K562 (cell line): ENCODE data around the gene PLPPR4. TPM values are rescaled to one million over a fixed set of nuclear protein-coding genes. Genes with fewer than 3 reads are reported as not detected.

Experiments used
- DIDO1 ChIP-seq: fragments of 450-650 bp; IDR thresholded peaks from 2 replicates; pipeline ENCODE4 v1.6.1; 2016; ENCODE audit warnings: low read depth, missing biosample characterization, missing genetic modification characterization
- DLX4 ChIP-seq: fragments of 250-450 bp; sonication (Bioruptor Pico); IDR thresholded peaks from 2 replicates; pipeline ENCODE4 v1.6.1; 2021; ENCODE audit warnings: mild to moderate bottlenecking
- GATAD2B ChIP-seq: fragments of 450-650 bp; IDR thresholded peaks from 2 replicates; pipeline ENCODE4 v1.6.1; 2017; ENCODE audit warnings: mild to moderate bottlenecking, borderline replicate concordance
- GTF2A2 ChIP-seq: IDR thresholded peaks from 2 replicates; pipeline ENCODE4 v1.6.1; 2016; ENCODE audit warnings: mild to moderate bottlenecking, missing genetic modification characterization, missing compliant biosample characterization
- HEY1 ChIP-seq: fragments of 250-450 bp; sonication (Bioruptor Pico); IDR thresholded peaks from 2 replicates; pipeline ENCODE4 v1.5.0; 2020; ENCODE audit warnings: mild to moderate bottlenecking, moderate library complexity, borderline replicate concordance
- NFE2L1 ChIP-seq: fragments of 450-650 bp; IDR thresholded peaks from 2 replicates; pipeline ENCODE4 v1.6.1; 2016; ENCODE audit warnings: missing genetic modification characterization, low read depth, mild to moderate bottlenecking, missing compliant biosample characterization, moderate library complexity, borderline replicate concordance
- PKNOX1 ChIP-seq: fragments of 450-650 bp; IDR thresholded peaks from 2 replicates; pipeline ENCODE4 v1.6.1; 2016
- POU5F1 ChIP-seq: fragments of 150-350 bp; IDR thresholded peaks from 2 replicates; pipeline ENCODE4 v1.6.1; 2014; ENCODE audit warnings: borderline replicate concordance, low read length, low read depth, mild to moderate bottlenecking; ENCODE audit not compliant: partially characterized antibody
- PTBP1 ChIP-seq: fragments of 200-400 bp; formaldehyde crosslinking; IDR thresholded peaks from 2 replicates; pipeline ENCODE4 v1.6.1; 2017; ENCODE audit warnings: low read depth, low read length
- XRCC3 ChIP-seq: fragments of 450-650 bp; IDR thresholded peaks from 2 replicates; pipeline ENCODE4 v1.6.1; 2017; ENCODE audit warnings: mild to moderate bottlenecking, moderate library complexity
- YY1 ChIP-seq, 3 experiments: IDR thresholded peaks; 2 replicates each; pipeline ENCODE4 v1.6.1; 2011; ENCODE audit warnings: low read length in 2 of 3, mild to moderate bottlenecking in 2 of 3, moderate library complexity in 2 of 3, borderline replicate concordance in 1 of 3, control low read depth in 1 of 3, low read depth in 1 of 3; ENCODE audit not compliant: insufficient read depth in 3 of 3, insufficient replicate concordance in 2 of 3, control insufficient read depth in 1 of 3, insufficient read length in 1 of 3; ENCODE audit errors: extremely low read depth in 1 of 3
- ZNF347 ChIP-seq: fragments of 450-650 bp; formaldehyde crosslinking; IDR thresholded peaks from 2 replicates; pipeline ENCODE4 v1.4.0; 2020; ENCODE audit warnings: low read depth, mild to moderate bottlenecking, moderate library complexity
- ZNF449 ChIP-seq: fragments of 250-450 bp; sonication (Bioruptor Pico); IDR thresholded peaks from 2 replicates; pipeline ENCODE4 v1.8.0; 2022; ENCODE audit warnings: moderate library complexity, mild to moderate bottlenecking, inconsistent platforms
- polyA plus RNA-seq, 8 experiments: library from polyadenylated mRNA; depleted of rRNA in 4 of 8; stranded (reverse) in 5 of 8; unstranded in 3 of 8; fragments of >200 nt; fragmentation: Nextera tagmentation in 2 of 8; fragmentation: Illumina TruSeq in 1 of 8; extraction: Ambion mirVana in 2 of 8; extraction: Trizol in 1 of 8; gene quantifications; 2 replicates each; pipeline versions ENCODE4 v1.2.1 to v1.2.3, GENCODE V29; 2011 to 2014; ENCODE audit warnings: inconsistent platforms in 1 of 8, missing spikeins in 1 of 8
- total RNA-seq, 7 experiments: library from RNA; depleted of rRNA in 6 of 7; stranded (reverse); fragments of >200 nt in 6 of 7; fragmentation: Illumina TruSeq in 2 of 7; extraction: Trizol in 2 of 7; gene quantifications; 2 replicates each; pipeline versions ENCODE4 v1.2.1 to v1.2.3, GENCODE V29; 2011 to 2021; ENCODE audit warnings: low replicate concordance in 1 of 7

PLPPR4 gene
- total and polyA plus RNA-seq, 9 of the 15 experiments (the other 6 are each of a cell fraction or from before 2014, with no cell fraction given): not detected

GRCh38 chr1:99348397-99349132 lies 84.3 kb downstream of the PLPPR4 start (continued):
- TF ChIP-seq PTBP1 (no peak), GTF2A2 (no peak), POU5F1 (no peak), ZNF347 (CRISPR knock-in tag) (0 out of 2 replicates have a peak, but pooled peaks have one; percentile 44), PKNOX1 (peak; percentile 72), ZNF449 (CRISPR knock-in tag) (no peak), GATAD2B (no peak), XRCC3 (no peak), HEY1 (no peak), DLX4 (CRISPR knock-in tag) (no peak), NFE2L1 (tag) (no peak), YY1 (IDR thresholded peaks at IDR 0.05; ENCODE audit: borderline replicate concordance in 1 of 3, control insufficient read depth in 1 of 3, extremely low read depth in 1 of 3, insufficient read depth in 3 of 3, insufficient read length in 1 of 3, insufficient replicate concordance in 2 of 3, low read depth in 1 of 3, low read length in 2 of 3) (no peak), DIDO1 (no peak)
- TF ChIP-seq, all 486 proteins: peak for 4
